ENCODE results near the gene GALNT10.

- TF ChIP-seq CTCF (IDR thresholded peaks at IDR 0.05; ENCODE audit: insufficient read depth, low read length) (no peak), POLR2AphosphoS5 (IDR thresholded peaks at IDR 0.05; ENCODE audit: low read depth) (no peak), GABPA (IDR thresholded peaks at IDR 0.05; ENCODE audit: low read depth) (no peak), REST (IDR thresholded peaks at IDR 0.05; ENCODE audit: insufficient replicate concordance, low read depth) (no peak), SPI1 (IDR thresholded peaks at IDR 0.05; ENCODE audit: borderline replicate concordance, low read depth) (no peak)
Observed at GRCh38 chr5:154384480-154385235, 194.1 kb downstream of the GALNT10 start.

All from HL-60 (cell line).